Measurements from ENCODE around the gene MSI2.
A peak's percentile ranks its signal among the peaks of the same experiment; 100 is the strongest.
"Not testable (repeated sequence)": the region's sequence is repeated elsewhere in the genome, so short reads cannot be mapped to it uniquely, and the experiment has no call there.

MSI2 gene

DNA sequence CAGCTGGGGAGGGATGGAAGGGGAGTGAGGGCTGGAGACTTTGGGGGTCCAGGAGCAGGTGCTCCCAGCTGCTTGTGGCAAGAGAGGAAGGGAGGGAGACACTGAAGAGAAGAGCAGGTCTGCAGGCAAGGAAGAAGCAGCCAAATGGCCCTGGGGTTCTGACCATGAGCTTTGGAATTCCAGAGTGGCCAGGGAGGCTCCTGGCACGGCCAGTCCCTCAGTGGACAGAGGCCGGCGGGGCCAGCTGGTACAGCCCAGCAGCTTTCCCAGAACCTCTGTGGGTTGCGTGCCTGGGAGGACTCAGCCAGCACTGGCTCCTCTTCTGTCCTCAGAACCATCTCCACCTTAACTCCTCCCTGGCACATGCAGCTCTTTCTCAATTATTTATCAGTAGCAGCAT is 233.0 kb downstream of the MSI2 start:
- DNase-seq, result no peak

- no peak for DNase-seq
These were observed 234.0 kb downstream of the MSI2 start for GRCh38 chr17:57490111-57490845.

DNA sequence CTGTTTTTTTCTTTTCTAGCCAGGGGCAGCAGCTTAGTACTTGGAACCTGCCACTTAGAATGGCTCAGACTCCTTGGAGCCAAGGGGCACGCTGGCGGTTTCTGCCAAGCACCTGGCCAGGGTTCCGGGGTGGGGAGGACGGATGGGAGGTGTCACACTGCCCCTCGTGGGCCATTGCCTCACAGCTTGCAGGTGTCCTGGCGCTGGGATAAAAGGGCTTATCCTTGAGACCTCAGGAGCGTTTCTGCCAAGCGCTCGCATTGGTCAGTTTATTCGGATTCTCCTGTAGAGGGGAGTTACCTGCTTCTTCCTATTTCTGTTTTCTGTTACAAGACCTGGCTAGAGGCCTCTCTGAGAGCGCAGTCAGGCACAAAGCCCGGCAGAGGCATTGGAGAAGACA is 234.6 kb downstream of the MSI2 start:
- no peak for DNase-seq

DNA sequence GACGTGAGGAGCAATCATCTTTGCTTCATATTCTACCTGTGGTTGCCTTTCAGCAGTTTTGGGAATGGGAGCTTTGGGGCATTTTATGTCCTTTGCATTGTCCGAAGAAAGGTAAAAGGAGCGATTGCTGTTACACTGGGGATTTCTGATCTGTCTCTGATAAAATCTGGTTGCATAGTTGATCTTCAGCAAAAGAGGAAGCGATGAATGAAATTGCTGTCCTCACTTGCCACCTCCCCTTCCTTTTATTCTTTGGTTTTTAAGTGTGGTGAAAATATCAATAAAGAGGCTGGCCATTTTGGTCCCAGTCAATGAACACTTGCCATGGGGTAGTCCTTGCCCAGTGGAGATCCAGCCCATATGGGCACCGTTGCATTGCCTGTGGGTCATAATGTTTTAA is 236.8 kb downstream of the MSI2 start:
- DNase-seq, result no peak

GRCh38 chr17:57493625-57494024 is 237.3 kb downstream of the MSI2 start:
- DNase-seq, result no peak

DNA sequence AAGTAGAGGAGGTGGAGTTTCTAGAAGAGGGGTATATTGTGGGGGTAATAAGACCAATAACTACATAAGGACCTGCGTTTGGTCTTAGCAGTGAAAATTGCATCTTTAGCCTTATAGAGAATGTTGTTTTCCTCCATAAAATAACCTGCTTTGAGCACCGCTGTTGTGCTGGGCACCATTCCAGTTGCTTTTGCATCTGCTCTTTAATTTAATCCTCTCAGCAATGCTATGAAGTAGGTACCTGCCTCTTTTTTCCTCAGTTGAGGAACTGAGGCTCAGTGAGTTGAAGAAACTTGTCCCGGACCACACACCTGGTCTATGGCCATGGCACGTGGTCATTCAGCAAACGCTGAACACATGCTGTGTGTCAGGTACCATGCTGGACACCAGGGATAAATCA is 238.1 kb downstream of the MSI2 start:
- no peak for DNase-seq

- DNase-seq, result no peak
These were observed 239.4 kb downstream of the MSI2 start for GRCh38 chr17:57495771-57496170.

- no peak for DNase-seq
These were observed 240.1 kb downstream of the MSI2 start for GRCh38 chr17:57496382-57496781.

DNA sequence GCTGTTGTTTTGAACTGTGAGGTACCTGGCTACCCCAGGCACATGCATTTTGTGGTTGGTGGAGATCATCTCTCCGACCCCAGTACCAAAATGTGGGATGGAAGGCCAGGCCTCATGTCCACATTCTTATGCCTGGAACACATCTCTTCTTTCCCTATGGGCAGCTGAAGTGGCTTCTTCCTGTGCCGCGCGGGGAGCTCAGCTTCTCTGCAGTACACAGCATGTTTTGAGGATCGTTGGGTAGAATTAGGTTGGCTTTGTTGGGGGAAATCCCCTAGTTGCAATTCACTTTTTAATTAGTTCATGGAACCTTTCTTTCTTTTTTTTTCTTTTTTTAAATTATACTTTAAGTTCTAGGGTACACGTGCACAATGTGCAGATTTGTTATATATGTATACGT is 242.1 kb downstream of the MSI2 start:
- DNase-seq, result no peak

- DNase-seq, result not testable (repeated sequence)
These were observed 242.9 kb downstream of the MSI2 start for GRCh38 chr17:57499221-57499620.

DNA sequence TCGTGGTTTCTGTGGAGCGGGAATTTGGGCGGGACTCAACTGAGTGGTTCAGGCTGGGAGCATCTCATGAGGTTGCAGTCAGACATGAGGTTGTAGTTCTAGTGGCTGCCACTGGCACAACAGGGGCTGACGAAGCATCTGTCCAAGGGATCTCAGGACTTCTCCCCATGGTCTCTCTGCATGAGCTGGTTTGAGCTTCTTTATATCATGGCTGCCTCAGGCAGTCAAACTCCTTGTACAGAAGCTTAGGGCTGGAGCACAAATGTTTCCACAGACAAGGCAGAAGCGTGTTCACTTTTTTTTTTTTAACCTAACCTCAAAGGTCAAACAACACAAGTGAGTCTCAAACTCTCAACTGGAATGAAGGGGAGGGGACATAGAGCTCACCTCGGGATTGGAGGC is 243.3 kb downstream of the MSI2 start:
- DNase-seq, result no peak

DNA sequence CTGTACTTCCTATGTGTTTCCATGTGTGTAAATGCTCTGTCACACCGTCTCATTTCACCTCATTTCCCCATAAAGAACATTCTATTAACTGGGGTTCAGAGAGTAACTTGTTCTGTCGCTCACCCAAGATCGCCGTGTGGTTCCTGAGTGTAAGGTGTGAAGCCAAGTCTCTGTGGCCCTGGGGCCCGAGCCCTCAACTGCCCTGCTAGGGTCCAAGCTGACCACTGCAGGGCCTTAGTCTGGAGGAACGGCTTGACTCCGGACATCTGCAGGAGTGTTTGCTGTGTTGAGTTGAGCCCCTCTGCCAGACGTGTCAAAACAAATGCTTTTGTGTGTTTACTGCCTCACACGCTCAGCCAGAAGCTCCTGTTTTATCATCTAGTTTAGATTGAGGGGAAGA is 244.7 kb downstream of the MSI2 start:
- DNase-seq, result no peak

DNA sequence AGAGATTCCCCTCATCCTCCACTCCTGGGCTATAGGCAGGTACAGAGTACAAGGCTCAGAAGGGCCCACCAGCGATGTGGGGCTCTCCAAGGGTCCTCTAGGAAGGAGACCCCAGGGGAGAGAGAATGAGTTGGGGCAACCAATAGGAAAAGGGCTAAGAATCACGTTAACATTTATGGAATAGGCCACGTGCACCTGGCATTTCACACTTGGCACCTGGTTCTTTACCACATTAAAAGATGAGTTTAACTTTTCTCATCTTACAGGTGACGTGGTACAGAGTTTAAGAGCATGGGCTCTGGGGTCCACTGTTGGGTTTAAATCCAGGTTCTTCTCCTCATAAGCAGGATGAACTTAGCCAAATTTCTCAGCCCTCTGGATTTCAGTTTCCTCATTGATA is 245.7 kb downstream of the MSI2 start:
- no peak for DNase-seq

DNA sequence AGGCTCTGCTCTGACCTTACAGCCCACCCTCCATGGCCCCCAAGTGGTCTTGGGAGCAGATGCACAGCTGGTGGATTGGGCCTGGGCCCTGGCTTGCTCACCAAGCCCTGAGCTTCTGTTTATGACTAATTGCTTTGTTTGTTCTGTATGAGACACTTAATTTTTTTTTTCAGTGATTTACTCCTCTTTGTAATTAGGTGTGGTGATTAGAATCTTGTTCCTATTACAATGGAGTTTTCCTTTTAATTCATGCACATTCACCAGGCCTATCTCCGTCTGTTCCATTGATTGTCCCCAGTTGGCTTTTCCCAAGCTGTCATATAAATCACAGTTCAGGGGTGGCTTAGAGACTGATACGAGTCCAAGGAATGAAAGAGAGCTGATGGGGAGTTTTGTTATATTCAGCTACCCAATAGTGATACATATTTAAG is 246.5 kb downstream of the MSI2 start:
- DNase-seq, result peak; percentile 45

DNA sequence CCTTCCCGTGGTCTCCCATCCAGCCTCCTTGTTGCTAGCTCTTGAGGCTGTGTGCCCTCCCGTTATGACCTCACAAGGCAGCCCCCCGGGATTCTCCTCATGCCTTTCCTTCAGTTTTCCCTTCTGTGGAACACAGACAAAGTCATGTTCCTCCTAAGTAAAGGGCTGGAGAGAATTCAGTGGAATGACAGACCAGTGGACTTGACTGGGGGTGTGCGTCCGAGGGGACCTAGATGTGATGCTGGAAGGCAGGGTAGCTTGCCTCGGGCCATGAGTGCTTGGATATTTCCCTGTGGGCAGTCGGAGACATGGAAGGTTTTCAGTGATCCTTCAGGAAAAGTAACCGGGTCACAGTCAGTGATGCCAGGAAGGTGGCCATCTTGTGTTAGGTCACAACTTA is 247.9 kb downstream of the MSI2 start:
- no peak for DNase-seq

DNA sequence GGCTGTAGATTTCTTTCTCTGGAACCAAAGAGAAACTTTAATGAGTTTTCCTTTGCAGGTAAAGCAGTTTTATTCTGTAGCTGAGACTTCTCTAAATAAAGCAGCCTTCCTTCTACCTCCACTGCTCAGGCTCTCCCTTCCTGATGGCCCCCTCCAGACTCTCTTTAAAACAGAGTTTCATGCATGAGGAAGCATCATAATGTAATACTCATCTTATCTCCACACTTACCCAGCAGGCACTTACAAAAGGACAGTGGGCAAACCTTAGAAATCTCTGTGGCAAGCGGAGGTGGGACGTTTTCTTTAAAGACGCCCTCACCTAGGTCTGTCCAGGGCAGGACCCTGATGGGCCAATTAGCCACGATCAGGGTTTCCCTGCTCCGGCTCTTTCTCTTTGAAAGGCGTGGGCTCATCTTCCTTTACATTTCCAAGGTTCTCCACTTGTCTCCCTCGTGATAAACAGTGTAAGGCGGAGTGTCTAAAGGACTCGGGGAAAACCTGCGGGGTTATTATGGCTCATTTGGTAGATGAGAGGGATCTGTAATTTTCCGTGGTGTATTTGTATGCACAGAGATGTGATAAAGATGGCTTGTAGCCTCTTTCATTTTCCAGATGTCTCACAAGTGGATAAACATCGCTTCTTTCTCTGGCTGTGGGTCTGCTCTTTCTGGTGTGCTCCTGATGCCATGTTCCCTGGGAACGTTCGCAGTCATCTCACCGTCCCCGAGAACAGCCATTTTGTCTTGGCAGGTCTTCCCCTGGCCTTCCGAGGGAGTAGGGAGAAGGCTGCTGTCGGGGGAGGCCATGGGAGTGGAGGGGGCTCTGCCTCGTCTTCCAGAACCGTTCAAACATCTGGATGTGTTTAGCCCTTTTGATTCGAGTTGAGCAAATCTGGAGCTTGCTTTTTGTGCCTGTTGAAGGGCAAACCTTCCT is 249.8 kb downstream of the MSI2 start:
- DNase-seq, result no peak

GRCh38 chr17:57506774-57507127 is 250.4 kb downstream of the MSI2 start:
- DNase-seq, result no peak

DNA sequence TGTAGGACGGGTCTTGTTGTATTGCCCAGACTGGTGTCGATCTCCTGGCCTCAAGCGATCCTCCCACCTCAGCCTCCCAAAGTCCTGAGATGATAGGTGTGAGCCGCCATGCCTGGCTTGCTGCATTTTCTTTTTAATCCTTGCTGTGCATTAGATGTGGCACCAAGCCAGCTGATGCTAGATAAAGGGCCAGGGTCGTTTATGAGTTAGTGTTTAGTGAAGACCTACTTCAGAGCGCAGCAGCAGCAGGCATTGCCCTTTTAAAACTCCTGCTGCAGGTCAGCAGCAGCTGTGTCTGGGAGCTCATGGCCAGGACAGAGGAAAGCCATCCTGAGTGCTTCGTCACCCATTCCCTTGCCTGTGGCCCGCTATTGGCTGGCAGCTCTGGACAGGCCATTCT is 251.5 kb downstream of the MSI2 start:
- no peak for DNase-seq

DNA sequence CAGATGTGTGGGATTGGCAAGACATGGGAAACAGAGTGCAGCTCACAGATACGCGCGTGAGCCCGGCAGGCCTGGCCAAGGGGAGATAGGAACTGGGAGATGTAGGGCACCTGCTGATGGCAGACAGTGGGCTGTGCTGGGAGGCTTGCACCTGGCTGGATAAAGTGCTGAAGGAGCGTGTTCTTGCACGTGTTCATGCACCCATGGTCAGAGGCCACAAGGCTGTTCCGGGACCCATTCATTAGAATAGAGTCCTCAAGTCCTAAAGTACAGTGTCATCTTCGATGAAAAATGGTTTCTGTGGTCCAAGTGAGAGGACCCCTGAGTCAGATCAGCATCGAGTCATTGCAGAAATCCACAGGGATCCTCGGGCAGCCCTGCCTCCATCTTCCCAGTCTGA is 252.3 kb downstream of the MSI2 start:
- no peak for DNase-seq

DNA sequence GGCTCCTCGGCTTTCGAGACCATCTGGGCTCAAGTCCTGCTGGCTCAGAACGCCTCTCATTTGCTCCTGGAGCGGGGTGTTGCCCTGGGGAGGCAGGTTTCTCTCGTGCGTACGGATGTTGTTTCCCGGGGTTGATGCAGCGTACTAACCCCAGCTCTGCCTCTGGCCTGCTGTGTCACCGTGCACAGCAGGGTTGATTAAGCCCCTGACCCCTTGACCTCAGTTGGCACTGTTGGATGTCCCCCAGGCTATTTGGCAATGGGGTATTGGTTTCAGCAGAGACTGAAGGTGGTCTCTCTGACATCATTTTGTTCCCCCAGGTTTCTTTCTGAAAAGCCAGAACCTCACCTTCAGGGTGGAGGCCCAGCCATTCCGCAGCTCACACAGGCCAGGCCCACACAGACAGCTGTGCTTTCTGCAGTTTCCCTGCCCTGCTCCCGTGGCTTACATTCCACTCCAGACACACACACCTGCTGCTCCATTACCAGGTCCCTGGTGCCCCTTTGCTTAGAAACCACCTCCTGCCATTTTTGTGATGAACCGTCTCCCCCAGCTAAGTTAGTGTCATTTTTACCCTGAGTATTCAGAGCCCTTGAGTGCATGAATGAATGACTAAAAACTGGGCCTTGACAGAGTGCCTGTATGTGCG is 255.3 kb downstream of the MSI2 start:
- DNase-seq, result no peak

GRCh38 chr17:57512258-57512657 is 255.9 kb downstream of the MSI2 start:
- no peak for DNase-seq

GRCh38 chr17:57512691-57513090 is 256.4 kb downstream of the MSI2 start:
- DNase-seq, result no peak

DNA sequence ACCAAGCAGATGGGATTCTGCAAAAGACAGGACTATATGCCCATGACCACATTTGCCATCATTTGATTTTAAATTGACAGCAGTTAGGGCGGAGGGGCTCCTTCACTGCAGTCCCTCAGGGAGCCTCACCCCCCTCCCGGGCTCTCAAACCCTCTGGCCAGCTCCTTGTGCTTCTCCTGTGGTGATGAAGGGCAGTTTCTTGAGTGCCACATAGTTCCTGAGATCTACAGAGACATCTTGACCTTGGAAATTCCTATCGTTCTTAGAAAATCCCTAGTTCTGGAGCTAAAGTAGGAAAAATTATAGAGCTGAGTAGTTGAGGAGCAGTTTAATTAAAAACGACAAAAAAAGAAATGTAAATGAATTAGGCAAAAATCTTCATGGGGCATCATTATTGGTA is 257.2 kb downstream of the MSI2 start:
- no peak for DNase-seq

GRCh38 chr17:57514614-57515013 is 258.3 kb downstream of the MSI2 start:
- no peak for DNase-seq
